Amniotic epithelial cell (primary cell): ENCODE data around the gene SMAD5.
A peak's percentile ranks its signal among the peaks of the same experiment; 100 is the strongest.

Experiments
- DNase-seq: peaks from one replicate; pipeline ENCODE4 v3.0.0-alpha.2; 2010; ENCODE audit warnings: low read depth

The SMAD5 gene

GRCh38 chr5:136132557-136133221, at the start of gene SMAD5:
TSS of gene SMAD5 (plus strand) at chr5:136132845. CDS start at chr5:136153761, 20,916 bp downstream.
- peak; percentile 91 for DNase-seq

- no peak for DNase-seq
Measured at GRCh38 chr5:136084698-136085097, 47.9 kb upstream of the SMAD5 start.

- no peak for DNase-seq
Measured at GRCh38 chr5:136086783-136087566, 45.7 kb upstream of the SMAD5 start.

- DNase-seq: no peak
Measured at GRCh38 chr5:136087961-136088871, 44.4 kb upstream of the SMAD5 start.

- peak; percentile 9 for DNase-seq
Measured at GRCh38 chr5:136089791-136090190, 42.9 kb upstream of the SMAD5 start.

- DNase-seq: no peak
Measured at GRCh38 chr5:136090319-136090718, 42.3 kb upstream of the SMAD5 start.

GRCh38 chr5:136094189-136094912, 38.3 kb upstream of the SMAD5 start:
- no peak for DNase-seq

- DNase-seq: no peak
Measured at GRCh38 chr5:136094913-136095641, 37.6 kb upstream of the SMAD5 start.

- no peak for DNase-seq
Measured at GRCh38 chr5:136098176-136098575, 34.5 kb upstream of the SMAD5 start.

- DNase-seq: no peak
Measured at GRCh38 chr5:136099870-136100269, 32.8 kb upstream of the SMAD5 start.

- DNase-seq: no peak
Measured at GRCh38 chr5:136101884-136102283, 30.8 kb upstream of the SMAD5 start.

GRCh38 chr5:136103118-136103517, 29.5 kb upstream of the SMAD5 start:
- no peak for DNase-seq

- DNase-seq: no peak
Measured at GRCh38 chr5:136104306-136104965, 28.2 kb upstream of the SMAD5 start.

- DNase-seq: no peak
Measured at GRCh38 chr5:136106351-136107031, 26.2 kb upstream of the SMAD5 start.

GRCh38 chr5:136108180-136108611, 24.4 kb upstream of the SMAD5 start:
- DNase-seq: no peak

- DNase-seq: no peak
Measured at GRCh38 chr5:136108766-136109165, 23.9 kb upstream of the SMAD5 start.

- peak; percentile 10 for DNase-seq
Measured at GRCh38 chr5:136109453-136110135, 23.1 kb upstream of the SMAD5 start.

GRCh38 chr5:136113606-136114005, 19.0 kb upstream of the SMAD5 start:
- DNase-seq: no peak

- no peak for DNase-seq
Measured at GRCh38 chr5:136114414-136115125, 18.1 kb upstream of the SMAD5 start.
